ENCODE data around the gene ARHGAP31. TPM values are rescaled to one million over a fixed set of nuclear protein-coding genes. Genes with fewer than 3 reads are reported as not detected.

ARHGAP31 gene
- 10 to 100 TPM; 24.2 to 25.8 TPM for total RNA-seq
- 3.4 TPM for polyA plus RNA-seq

GRCh38 chr3:119293871-119294695 lies at the start of gene ARHGAP31:
ARHGAP31 (plus strand) TSS chr3:119294383; CDS start chr3:119294905, 522 bp downstream.
- Histone ChIP-seq H3K36me3 (ENCODE audit: insufficient read depth, low read length) (no peaks in the 10 kb centered on the region), H3K27me3 (ENCODE audit: insufficient read depth, low read length, poor library complexity, severe bottlenecking) (no peaks in the 10 kb centered on the region), H3K9me3 (ENCODE audit: low read length) (no peaks in the 10 kb centered on the region), H3K4me3 (ENCODE audit: low read length) (peak within 1 kb of the TSS; percentile 86), H3K4me1 (ENCODE audit: insufficient read depth, low read length) (peaks cover 32% of the 10 kb centered on the region), H3K27ac (ENCODE audit: low read depth, low read length) (peak within 1 kb of the TSS; percentile 88)
- Mint-ChIP-seq H3K27ac (peak within 1 kb of the TSS; percentile 95 to 100 (median 98)), H3K9me3 (peaks cover 0 to 3% (median 0%) of the 10 kb centered on the region in 5 donors), H3K36me3 (peaks cover 0 to 10% (median 0%) of the 10 kb centered on the region in 3 donors), H3K4me1 (peaks cover 47 to 62% (median 52%) of the 10 kb centered on the region in 3 donors), H3K4me3 (peak within 1 kb of the TSS; percentile 90 to 96 (median 94)), H3K27me3 (peaks cover 0 to 6% of the 10 kb centered on the region in 2 donors)
- peak; percentile 83 to 97 (median 91) for DNase-seq
- ChIA-PET CTCF (interaction anchor here (0.5 to 2.6 kb wide), 7 partner anchors 19 to 410 kb away, joined by 3 to 18 read pairs (median 3); partner anchors contain the start of gene B4GALT4), POLR2A (interaction anchor here (1.0 to 3.1 kb wide), 5 partner anchors 28 to 802 kb away, joined by 3 to 19 read pairs (median 13); partner anchors contain the start of genes B4GALT4, TIMMDC1 and TMEM39A)

GRCh38 chr3:119245778-119246177 lies 48.4 kb upstream of the ARHGAP31 start:
- Mint-ChIP-seq H3K9me3 (peaks cover 9 to 26% (median 21%) of the 10 kb centered on the region in 5 donors), H3K4me1 (peaks cover 4 to 9% (median 7%) of the 10 kb centered on the region in 3 donors), H3K27me3 (peaks cover 3 to 9% of the 10 kb centered on the region in 2 donors), H3K36me3 (peaks cover 0 to 20% (median 2%) of the 10 kb centered on the region in 3 donors), H3K4me3 (no peak overlapping the region), H3K27ac (no peak overlapping the region)
- ChIA-PET POLR2A (no interaction called here), CTCF (interaction anchor here (2.6 kb wide), 1 partner anchor 211 kb away, joined by 7 read pairs; the partner anchor contains the start of gene IGSF11)
- Histone ChIP-seq H3K4me3 (ENCODE audit: low read length) (no peak overlapping the region), H3K36me3 (ENCODE audit: insufficient read depth, low read length) (no peaks in the 10 kb centered on the region), H3K9me3 (ENCODE audit: low read length) (peaks cover 8% of the 10 kb centered on the region), H3K27ac (ENCODE audit: low read depth, low read length) (no peak overlapping the region), H3K4me1 (ENCODE audit: insufficient read depth, low read length) (peaks cover 5% of the 10 kb centered on the region), H3K27me3 (ENCODE audit: insufficient read depth, low read length, poor library complexity, severe bottlenecking) (no peaks in the 10 kb centered on the region)
- no peak for DNase-seq

GRCh38 chr3:119255214-119255613 lies 39.0 kb upstream of the ARHGAP31 start:
- H3K4me1 Mint-ChIP-seq, result peaks cover 0 to 1% (median 0%) of the 10 kb centered on the region in 3 donors
- Histone ChIP-seq H3K4me1 (ENCODE audit: insufficient read depth, low read length) (no peaks in the 10 kb centered on the region), H3K27ac (ENCODE audit: low read depth, low read length) (no peak overlapping the region), H3K27me3 (ENCODE audit: insufficient read depth, low read length, poor library complexity, severe bottlenecking) (no peaks in the 10 kb centered on the region), H3K4me3 (ENCODE audit: low read length) (no peak overlapping the region), H3K36me3 (ENCODE audit: insufficient read depth, low read length) (no peaks in the 10 kb centered on the region), H3K9me3 (ENCODE audit: low read length) (no peaks in the 10 kb centered on the region)
- peaks cover 11% of the 10 kb centered on the region in 2 donors for H3K27me3 Mint-ChIP-seq
- ChIA-PET POLR2A (no interaction called here), CTCF (no interaction called here)
- H3K36me3 Mint-ChIP-seq, result no peaks in the 10 kb centered on the region
- H3K4me3 Mint-ChIP-seq, result no peak overlapping the region
- H3K9me3 Mint-ChIP-seq, result no peaks in the 10 kb centered on the region
- H3K27ac Mint-ChIP-seq, result no peak overlapping the region
- DNase-seq, result no peak

DNA sequence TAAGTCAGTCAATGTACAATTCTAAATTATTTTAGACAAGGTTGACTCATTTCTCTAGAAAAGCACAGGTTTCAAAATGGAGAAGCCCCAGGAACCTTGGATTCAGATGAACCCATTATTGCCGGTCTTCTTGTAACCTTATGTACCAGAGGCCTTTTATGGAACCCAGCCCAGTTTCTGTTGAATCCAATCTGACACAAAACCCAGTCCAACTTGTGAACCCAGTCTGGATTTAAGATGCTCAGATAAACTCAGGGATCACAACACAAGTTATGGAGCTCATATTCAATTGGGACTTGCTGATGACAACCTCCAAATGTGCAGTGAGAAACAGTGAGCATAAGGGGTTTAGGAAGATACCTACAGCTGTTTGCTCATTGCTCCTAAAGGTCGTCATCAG lies 37.1 kb upstream of the ARHGAP31 start:
- H3K4me1 ChIP-seq (ENCODE audit: insufficient read depth, low read length), result no peaks in the 10 kb centered on the region
- no peak overlapping the region for H3K4me3 ChIP-seq (ENCODE audit: low read length)
- H3K9me3 Mint-ChIP-seq, result no peaks in the 10 kb centered on the region
- no peaks in the 10 kb centered on the region for H3K36me3 Mint-ChIP-seq
- H3K9me3 ChIP-seq (ENCODE audit: low read length), result no peaks in the 10 kb centered on the region
- DNase-seq, result no peak
- CTCF ChIA-PET, result no interaction called here
- no peaks in the 10 kb centered on the region for H3K27me3 ChIP-seq (ENCODE audit: insufficient read depth, low read length, poor library complexity, severe bottlenecking)
- H3K4me3 Mint-ChIP-seq, result no peak overlapping the region
- peaks cover 11 to 25% of the 10 kb centered on the region in 2 donors for H3K27me3 Mint-ChIP-seq
- H3K4me1 Mint-ChIP-seq, result peaks cover 0 to 1% (median 0%) of the 10 kb centered on the region in 3 donors
- no peak overlapping the region for H3K27ac ChIP-seq (ENCODE audit: low read depth, low read length)
- H3K27ac Mint-ChIP-seq, result no peak overlapping the region
- POLR2A ChIA-PET, result no interaction called here
- H3K36me3 ChIP-seq (ENCODE audit: insufficient read depth, low read length), result no peaks in the 10 kb centered on the region

DNA sequence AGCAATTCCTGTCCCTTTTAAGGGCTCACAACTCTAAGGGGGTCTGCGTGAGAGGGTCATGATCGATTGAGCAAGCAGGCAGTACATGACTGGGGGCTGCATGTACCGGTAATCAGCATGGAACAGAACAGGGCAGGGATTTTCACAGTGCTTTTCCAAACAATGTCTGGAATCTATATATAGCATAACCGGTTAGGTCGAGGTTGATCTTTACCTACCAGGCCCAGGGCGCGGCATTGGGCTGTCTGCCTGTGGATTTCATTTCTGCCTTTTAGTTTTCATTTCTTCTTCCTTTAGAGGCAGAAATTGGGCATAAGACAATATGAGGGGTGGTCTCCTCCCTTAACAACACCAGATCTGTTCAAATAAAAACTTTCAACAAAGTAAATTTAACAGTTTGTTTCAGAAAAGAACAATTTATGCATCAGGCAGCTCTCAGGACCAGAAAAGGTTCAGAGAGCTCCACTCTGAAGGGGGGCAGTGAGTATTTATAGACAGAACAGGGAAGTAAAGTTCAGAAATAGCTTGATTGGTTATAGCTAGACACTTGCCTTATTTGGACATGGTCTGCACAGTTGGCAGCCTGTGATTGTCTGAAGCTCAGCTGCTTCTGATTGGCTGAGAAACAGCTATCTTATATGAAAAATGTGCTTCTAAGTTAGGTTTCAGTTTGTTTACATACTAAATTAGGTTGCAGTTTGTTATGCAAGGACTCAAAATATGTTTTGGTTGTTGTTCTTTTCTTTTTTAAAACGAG lies 36.4 kb upstream of the ARHGAP31 start:
- Histone ChIP-seq H3K9me3 (ENCODE audit: low read length) (no peaks in the 10 kb centered on the region), H3K27me3 (ENCODE audit: insufficient read depth, low read length, poor library complexity, severe bottlenecking) (no peaks in the 10 kb centered on the region), H3K4me3 (ENCODE audit: low read length) (no peak overlapping the region), H3K4me1 (ENCODE audit: insufficient read depth, low read length) (no peaks in the 10 kb centered on the region), H3K27ac (ENCODE audit: low read depth, low read length) (no peak overlapping the region), H3K36me3 (ENCODE audit: insufficient read depth, low read length) (no peaks in the 10 kb centered on the region)
- Mint-ChIP-seq H3K36me3 (no peaks in the 10 kb centered on the region), H3K27ac (peak overlapping the region in 1 of 8 donors; percentile 33), H3K9me3 (no peaks in the 10 kb centered on the region), H3K4me1 (peaks cover 0 to 1% (median 0%) of the 10 kb centered on the region in 3 donors), H3K4me3 (no peak overlapping the region), H3K27me3 (peaks cover 11 to 25% of the 10 kb centered on the region in 2 donors)
- DNase-seq, result no peak
- ChIA-PET POLR2A (no interaction called here), CTCF (interaction anchor here (0.6 to 1.2 kb wide), 2 partner anchors 17 to 1042 kb away, joined by 3 to 4 read pairs; partner anchors contain the start of gene B4GALT4)

DNA sequence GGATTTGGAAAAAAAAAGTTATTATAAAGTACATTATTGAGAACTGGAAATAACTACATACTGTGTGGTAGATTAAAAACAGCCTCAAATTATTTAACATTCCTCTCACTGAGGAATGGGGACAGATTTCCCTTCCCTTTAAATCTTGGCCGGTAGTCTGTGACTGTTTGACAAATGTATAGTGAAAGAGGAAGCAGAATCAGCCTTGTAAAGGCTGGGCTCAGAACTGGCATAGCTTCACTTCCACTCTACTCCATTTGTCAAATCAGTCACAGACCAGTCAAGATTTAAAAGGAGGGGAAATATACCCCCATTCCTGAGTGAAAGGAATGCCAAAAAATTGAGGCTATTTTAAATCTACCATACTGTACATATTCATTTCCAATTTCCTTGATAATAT lies 35.3 kb upstream of the ARHGAP31 start:
- H3K9me3 ChIP-seq (ENCODE audit: low read length), result no peaks in the 10 kb centered on the region
- no peaks in the 10 kb centered on the region for H3K27me3 ChIP-seq (ENCODE audit: insufficient read depth, low read length, poor library complexity, severe bottlenecking)
- Mint-ChIP-seq H3K27me3 (peaks cover 11 to 31% of the 10 kb centered on the region in 2 donors), H3K4me3 (no peak overlapping the region), H3K27ac (no peak overlapping the region), H3K9me3 (no peaks in the 10 kb centered on the region), H3K36me3 (no peaks in the 10 kb centered on the region), H3K4me1 (peaks cover 0 to 1% (median 0%) of the 10 kb centered on the region in 3 donors)
- ChIA-PET CTCF (no interaction called here), POLR2A (no interaction called here)
- H3K36me3 ChIP-seq (ENCODE audit: insufficient read depth, low read length), result no peaks in the 10 kb centered on the region
- H3K4me3 ChIP-seq (ENCODE audit: low read length), result no peak overlapping the region
- no peaks in the 10 kb centered on the region for H3K4me1 ChIP-seq (ENCODE audit: insufficient read depth, low read length)
- no peak for DNase-seq
- H3K27ac ChIP-seq (ENCODE audit: low read depth, low read length), result no peak overlapping the region

- Histone ChIP-seq H3K4me1 (ENCODE audit: insufficient read depth, low read length) (no peaks in the 10 kb centered on the region), H3K9me3 (ENCODE audit: low read length) (no peaks in the 10 kb centered on the region), H3K27ac (ENCODE audit: low read depth, low read length) (no peak overlapping the region), H3K4me3 (ENCODE audit: low read length) (no peak overlapping the region), H3K36me3 (ENCODE audit: insufficient read depth, low read length) (no peaks in the 10 kb centered on the region), H3K27me3 (ENCODE audit: insufficient read depth, low read length, poor library complexity, severe bottlenecking) (no peaks in the 10 kb centered on the region)
- H3K4me3 Mint-ChIP-seq, result no peak overlapping the region
- H3K36me3 Mint-ChIP-seq, result no peaks in the 10 kb centered on the region
- POLR2A ChIA-PET, result no interaction called here
- peaks cover 0 to 1% (median 0%) of the 10 kb centered on the region in 3 donors for H3K4me1 Mint-ChIP-seq
- no peaks in the 10 kb centered on the region for H3K9me3 Mint-ChIP-seq
- H3K27me3 Mint-ChIP-seq, result peaks cover 11 to 32% of the 10 kb centered on the region in 2 donors
- CTCF ChIA-PET, result no interaction called here
- no peak overlapping the region for H3K27ac Mint-ChIP-seq
- no peak for DNase-seq
These were observed 34.4 kb upstream of the ARHGAP31 start for GRCh38 chr3:119259821-119260220.

Data from CD8-positive, alpha-beta memory T cell (primary cell).